ENCODE results near the gene C20orf173. TPM values are rescaled to one million over a fixed set of nuclear protein-coding genes. Genes with fewer than 3 reads are reported as not detected.

C20orf173 gene
- polyA plus RNA-seq, 2 donors: not detected

- peaks cover 2 to 5% of the 10 kb centered on the region in 2 donors for H3K4me1 ChIP-seq (ENCODE audit: control insufficient read depth in 2 of 2, insufficient read depth in 2 of 2, low read length in 1 of 2)
- no peak overlapping the region for H3K4me3 ChIP-seq (ENCODE audit: low read depth in 1 of 2, low read length in 2 of 2)
- H3K36me3 ChIP-seq (ENCODE audit: control insufficient read depth in 2 of 2, insufficient read depth in 2 of 2, low read length in 1 of 2): peaks cover 0 to 9% of the 10 kb centered on the region in 2 donors
- 79 to 81% methylated on average over 10 of the region's 10 CpGs for WGBS, 2 donors
- H3K27ac ChIP-seq (ENCODE audit: low read depth in 2 of 2, low read length in 1 of 2): no peak overlapping the region
- no peaks in the 10 kb centered on the region for H3K9me3 ChIP-seq (ENCODE audit: control insufficient read depth in 2 of 2, insufficient read depth in 1 of 2, low read depth in 1 of 2, low read length in 1 of 2)
- H3K27me3 ChIP-seq (ENCODE audit: control insufficient read depth in 1 of 2, insufficient read depth in 2 of 2, low read length in 2 of 2): no peaks in the 10 kb centered on the region
Observed at GRCh38 chr20:35562541-35563110, 33.2 kb upstream of the C20orf173 start.

GRCh38 chr20:35561671-35562070, 32.2 kb upstream of the C20orf173 start:
- H3K4me3 ChIP-seq (ENCODE audit: low read depth in 1 of 2, low read length in 2 of 2): no peak overlapping the region
- 47 to 49% methylated on average over 5 of the region's 5 CpGs for WGBS, 2 donors
- H3K36me3 ChIP-seq (ENCODE audit: control insufficient read depth in 2 of 2, insufficient read depth in 2 of 2, low read length in 1 of 2): peaks cover 0 to 18% of the 10 kb centered on the region in 2 donors
- H3K4me1 ChIP-seq (ENCODE audit: control insufficient read depth in 2 of 2, insufficient read depth in 2 of 2, low read length in 1 of 2): peaks cover 2 to 5% of the 10 kb centered on the region in 2 donors
- H3K9me3 ChIP-seq (ENCODE audit: control insufficient read depth in 2 of 2, insufficient read depth in 1 of 2, low read depth in 1 of 2, low read length in 1 of 2): no peaks in the 10 kb centered on the region
- no peaks in the 10 kb centered on the region for H3K27me3 ChIP-seq (ENCODE audit: control insufficient read depth in 1 of 2, insufficient read depth in 2 of 2, low read length in 2 of 2)
- H3K27ac ChIP-seq (ENCODE audit: low read depth in 2 of 2, low read length in 1 of 2): no peak overlapping the region

- WGBS, 2 donors: 19 to 33% methylated on average over 7 of the region's 7 CpGs
- H3K27me3 ChIP-seq (ENCODE audit: control insufficient read depth in 1 of 2, insufficient read depth in 2 of 2, low read length in 2 of 2): no peaks in the 10 kb centered on the region
- peaks cover 2 to 22% of the 10 kb centered on the region in 2 donors for H3K36me3 ChIP-seq (ENCODE audit: control insufficient read depth in 2 of 2, insufficient read depth in 2 of 2, low read length in 1 of 2)
Observed at GRCh38 chr20:35561268-35561667, 31.8 kb upstream of the C20orf173 start.

GRCh38 chr20:35560541-35560940, 31.1 kb upstream of the C20orf173 start:
- Histone ChIP-seq H3K9me3 (ENCODE audit: control insufficient read depth in 2 of 2, insufficient read depth in 1 of 2, low read depth in 1 of 2, low read length in 1 of 2) (no peaks in the 10 kb centered on the region), H3K4me1 (ENCODE audit: control insufficient read depth in 2 of 2, insufficient read depth in 2 of 2, low read length in 1 of 2) (peaks cover 2 to 5% of the 10 kb centered on the region in 2 donors)

More at GRCh38 chr20:35561268-35561667, 31.8 kb upstream of the C20orf173 start:
- H3K9me3 ChIP-seq (ENCODE audit: control insufficient read depth in 2 of 2, insufficient read depth in 1 of 2, low read depth in 1 of 2, low read length in 1 of 2): no peaks in the 10 kb centered on the region
- H3K27ac ChIP-seq (ENCODE audit: low read depth in 2 of 2, low read length in 1 of 2): no peak overlapping the region
- H3K4me1 ChIP-seq (ENCODE audit: control insufficient read depth in 2 of 2, insufficient read depth in 2 of 2, low read length in 1 of 2): peaks cover 2 to 5% of the 10 kb centered on the region in 2 donors
- H3K4me3 ChIP-seq (ENCODE audit: low read depth in 1 of 2, low read length in 2 of 2): no peak overlapping the region

GRCh38 chr20:35560105-35560511, 30.7 kb upstream of the C20orf173 start:
- Histone ChIP-seq H3K27ac (ENCODE audit: low read depth in 2 of 2, low read length in 1 of 2) (no peak overlapping the region), H3K9me3 (ENCODE audit: control insufficient read depth in 2 of 2, insufficient read depth in 1 of 2, low read depth in 1 of 2, low read length in 1 of 2) (no peaks in the 10 kb centered on the region), H3K27me3 (ENCODE audit: control insufficient read depth in 1 of 2, insufficient read depth in 2 of 2, low read length in 2 of 2) (no peaks in the 10 kb centered on the region), H3K4me1 (ENCODE audit: control insufficient read depth in 2 of 2, insufficient read depth in 2 of 2, low read length in 1 of 2) (peaks cover 2 to 5% of the 10 kb centered on the region in 2 donors), H3K36me3 (ENCODE audit: control insufficient read depth in 2 of 2, insufficient read depth in 2 of 2, low read length in 1 of 2) (peaks cover 7 to 27% of the 10 kb centered on the region in 2 donors), H3K4me3 (ENCODE audit: low read depth in 1 of 2, low read length in 2 of 2) (no peak overlapping the region)
- WGBS, 2 donors: 49 to 55% methylated on average over 18 of the region's 18 CpGs

More at GRCh38 chr20:35560541-35560940, 31.1 kb upstream of the C20orf173 start:
- peaks cover 7 to 27% of the 10 kb centered on the region in 2 donors for H3K36me3 ChIP-seq (ENCODE audit: control insufficient read depth in 2 of 2, insufficient read depth in 2 of 2, low read length in 1 of 2)
- no peak overlapping the region for H3K27ac ChIP-seq (ENCODE audit: low read depth in 2 of 2, low read length in 1 of 2)
- H3K27me3 ChIP-seq (ENCODE audit: control insufficient read depth in 1 of 2, insufficient read depth in 2 of 2, low read length in 2 of 2): no peaks in the 10 kb centered on the region
- 67 to 69% methylated on average over 10 of the region's 10 CpGs for WGBS, 2 donors
- H3K4me3 ChIP-seq (ENCODE audit: low read depth in 1 of 2, low read length in 2 of 2): no peak overlapping the region

GRCh38 chr20:35559042-35559693, 29.7 kb upstream of the C20orf173 start:
- no peaks in the 10 kb centered on the region for H3K9me3 ChIP-seq (ENCODE audit: control insufficient read depth in 2 of 2, insufficient read depth in 1 of 2, low read depth in 1 of 2, low read length in 1 of 2)
- H3K27me3 ChIP-seq (ENCODE audit: control insufficient read depth in 1 of 2, insufficient read depth in 2 of 2, low read length in 2 of 2): no peaks in the 10 kb centered on the region
- H3K4me1 ChIP-seq (ENCODE audit: control insufficient read depth in 2 of 2, insufficient read depth in 2 of 2, low read length in 1 of 2): peaks cover 2 to 5% of the 10 kb centered on the region in 2 donors
- H3K36me3 ChIP-seq (ENCODE audit: control insufficient read depth in 2 of 2, insufficient read depth in 2 of 2, low read length in 1 of 2): peaks cover 7 to 35% of the 10 kb centered on the region in 2 donors
- H3K27ac ChIP-seq (ENCODE audit: low read depth in 2 of 2, low read length in 1 of 2): no peak overlapping the region
- H3K4me3 ChIP-seq (ENCODE audit: low read depth in 1 of 2, low read length in 2 of 2): no peak overlapping the region
- WGBS, 2 donors: 92 to 93% methylated on average over 24 of the region's 24 CpGs

GRCh38 chr20:35558451-35558850, 29.0 kb upstream of the C20orf173 start:
- Histone ChIP-seq H3K9me3 (ENCODE audit: control insufficient read depth in 2 of 2, insufficient read depth in 1 of 2, low read depth in 1 of 2, low read length in 1 of 2) (no peaks in the 10 kb centered on the region), H3K4me1 (ENCODE audit: control insufficient read depth in 2 of 2, insufficient read depth in 2 of 2, low read length in 1 of 2) (peaks cover 2 to 5% of the 10 kb centered on the region in 2 donors), H3K27ac (ENCODE audit: low read depth in 2 of 2, low read length in 1 of 2) (no peak overlapping the region), H3K4me3 (ENCODE audit: low read depth in 1 of 2, low read length in 2 of 2) (no peak overlapping the region), H3K27me3 (ENCODE audit: control insufficient read depth in 1 of 2, insufficient read depth in 2 of 2, low read length in 2 of 2) (no peaks in the 10 kb centered on the region), H3K36me3 (ENCODE audit: control insufficient read depth in 2 of 2, insufficient read depth in 2 of 2, low read length in 1 of 2) (peaks cover 13 to 36% of the 10 kb centered on the region in 2 donors)
- 88% methylated on average over 4 of the region's 4 CpGs for WGBS, 2 donors

GRCh38 chr20:35556871-35557270, 27.4 kb upstream of the C20orf173 start:
- WGBS, 2 donors: 94 to 95% methylated on average over 8 of the region's 8 CpGs
- Histone ChIP-seq H3K36me3 (ENCODE audit: control insufficient read depth in 2 of 2, insufficient read depth in 2 of 2, low read length in 1 of 2) (peaks cover 16 to 45% of the 10 kb centered on the region in 2 donors), H3K27me3 (ENCODE audit: control insufficient read depth in 1 of 2, insufficient read depth in 2 of 2, low read length in 2 of 2) (no peaks in the 10 kb centered on the region), H3K27ac (ENCODE audit: low read depth in 2 of 2, low read length in 1 of 2) (no peak overlapping the region), H3K4me1 (ENCODE audit: control insufficient read depth in 2 of 2, insufficient read depth in 2 of 2, low read length in 1 of 2) (peaks cover 2 to 5% of the 10 kb centered on the region in 2 donors), H3K9me3 (ENCODE audit: control insufficient read depth in 2 of 2, insufficient read depth in 1 of 2, low read depth in 1 of 2, low read length in 1 of 2) (no peaks in the 10 kb centered on the region), H3K4me3 (ENCODE audit: low read depth in 1 of 2, low read length in 2 of 2) (no peak overlapping the region)

GRCh38 chr20:35555951-35556645, 26.6 kb upstream of the C20orf173 start:
- 96 to 97% methylated on average over 21 of the region's 21 CpGs for WGBS, 2 donors
- H3K4me1 ChIP-seq (ENCODE audit: control insufficient read depth in 2 of 2, insufficient read depth in 2 of 2, low read length in 1 of 2): peaks cover 2 to 5% of the 10 kb centered on the region in 2 donors
- H3K36me3 ChIP-seq (ENCODE audit: control insufficient read depth in 2 of 2, insufficient read depth in 2 of 2, low read length in 1 of 2): peaks cover 16 to 50% of the 10 kb centered on the region in 2 donors

More at GRCh38 chr20:35555951-35556645, 26.6 kb upstream of the C20orf173 start:
- Histone ChIP-seq H3K4me3 (ENCODE audit: low read depth in 1 of 2, low read length in 2 of 2) (no peak overlapping the region), H3K27ac (ENCODE audit: low read depth in 2 of 2, low read length in 1 of 2) (no peak overlapping the region), H3K27me3 (ENCODE audit: control insufficient read depth in 1 of 2, insufficient read depth in 2 of 2, low read length in 2 of 2) (no peaks in the 10 kb centered on the region), H3K9me3 (ENCODE audit: control insufficient read depth in 2 of 2, insufficient read depth in 1 of 2, low read depth in 1 of 2, low read length in 1 of 2) (no peaks in the 10 kb centered on the region)

All from esophagus (tissue), 2 donors.